HG03571 (cell line): ENCODE data around the gene TUBA4A.
"Not testable (repeated sequence)": the region's sequence is repeated elsewhere in the genome, so short reads cannot be mapped to it uniquely, and the experiment has no call there.

Experiments used
- ATAC-seq: cut with Tn5 transposase; IDR thresholded peaks from one replicate; pipeline ENCODE4 v1.9.1; 2021; ENCODE audit not compliant: unreplicated experiment

Gene TUBA4A

DNA sequence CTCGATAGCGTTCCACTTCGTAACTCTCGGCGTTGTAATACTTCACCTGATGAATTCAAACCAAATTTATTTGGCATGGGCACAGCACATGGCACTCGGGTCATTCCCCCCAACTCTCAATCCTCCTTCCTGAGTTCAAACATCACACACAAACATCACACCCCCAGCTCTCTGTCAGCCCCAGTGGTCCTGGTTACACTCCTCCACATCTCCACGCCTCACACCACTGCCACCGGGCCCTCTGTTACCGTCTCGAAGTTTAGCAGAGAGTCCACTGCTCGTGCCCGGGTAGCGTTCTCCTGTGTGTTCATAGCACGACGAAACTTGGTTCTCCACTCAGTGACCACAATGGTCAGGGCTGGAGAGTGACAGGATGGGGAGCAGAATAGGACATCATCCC, 39.6 kb downstream of the TUBA4A start:
- no peak for ATAC-seq

GRCh38 chr2:219213486-219214071, 40.1 kb downstream of the TUBA4A start:
- no peak for ATAC-seq

DNA sequence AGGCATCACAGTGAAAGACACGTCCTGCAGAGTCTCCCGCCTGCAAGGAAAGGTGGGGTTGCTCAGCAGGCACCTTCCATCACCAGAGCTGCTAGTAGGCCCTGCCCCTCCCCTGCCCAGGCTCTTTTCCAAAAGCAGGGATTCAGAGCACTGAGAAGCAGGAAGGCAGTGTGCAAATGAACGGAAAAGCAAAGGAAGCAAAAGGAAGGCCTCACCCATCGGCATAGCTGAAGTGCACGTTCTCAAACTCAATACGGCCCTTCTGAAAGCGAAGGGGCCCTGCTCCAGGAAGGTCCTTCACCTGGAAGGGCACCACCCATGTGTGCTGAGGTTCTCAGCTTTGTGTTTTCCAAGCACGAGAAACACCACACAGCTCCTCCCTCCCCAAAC, 40.7 kb downstream of the TUBA4A start:
- no peak for ATAC-seq

GRCh38 chr2:219210886-219211362, 42.8 kb downstream of the TUBA4A start:
- no peak for ATAC-seq

GRCh38 chr2:219210196-219210885, 43.4 kb downstream of the TUBA4A start:
- ATAC-seq = no peak

DNA sequence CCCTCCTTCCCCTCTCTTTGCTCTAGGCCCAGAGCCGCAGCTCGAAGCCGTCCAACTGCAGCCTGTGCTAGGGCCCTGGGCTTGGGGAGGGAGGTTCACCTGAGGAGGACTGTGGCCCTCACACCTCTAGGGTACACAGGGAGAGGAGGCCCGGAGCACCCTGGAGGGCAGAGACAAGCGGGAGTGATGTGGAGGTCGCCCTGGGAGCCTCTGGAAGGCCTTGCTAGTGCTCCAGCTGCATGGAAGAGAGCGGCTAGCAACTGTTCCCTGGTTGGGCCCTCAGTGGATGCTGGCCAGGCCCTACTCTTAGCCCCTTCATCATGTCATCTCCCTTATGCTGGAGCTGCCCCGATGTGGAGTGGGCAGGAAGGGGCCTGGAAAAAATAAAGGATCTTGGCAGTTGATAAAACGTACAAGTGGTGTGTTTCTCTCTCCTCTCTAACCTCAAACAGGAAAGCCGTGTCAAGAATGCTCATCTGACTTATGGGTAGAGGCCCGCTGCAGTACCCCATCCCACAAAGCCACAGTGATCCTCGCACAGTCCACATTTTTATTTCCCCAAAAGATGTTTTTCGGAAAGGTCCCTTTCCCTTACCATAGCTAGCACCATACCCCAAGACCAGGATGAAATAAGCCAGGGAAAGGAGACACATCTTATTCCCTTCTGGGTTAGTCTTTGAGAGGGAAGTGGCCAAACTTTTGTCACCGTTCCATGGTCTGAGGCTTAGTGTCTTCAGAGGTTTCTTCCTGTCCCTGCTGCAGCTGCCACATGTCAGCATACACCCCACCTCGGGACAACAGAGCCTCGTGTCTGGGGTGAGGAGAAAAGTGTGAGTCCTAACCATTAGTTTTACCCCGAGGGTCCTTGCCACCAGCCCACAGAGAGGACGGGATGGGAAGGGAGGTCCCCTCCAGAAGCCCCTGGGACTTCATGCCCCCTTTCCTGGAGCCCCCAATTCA, 44.2 kb downstream of the TUBA4A start:
- ATAC-seq = no peak

DNA sequence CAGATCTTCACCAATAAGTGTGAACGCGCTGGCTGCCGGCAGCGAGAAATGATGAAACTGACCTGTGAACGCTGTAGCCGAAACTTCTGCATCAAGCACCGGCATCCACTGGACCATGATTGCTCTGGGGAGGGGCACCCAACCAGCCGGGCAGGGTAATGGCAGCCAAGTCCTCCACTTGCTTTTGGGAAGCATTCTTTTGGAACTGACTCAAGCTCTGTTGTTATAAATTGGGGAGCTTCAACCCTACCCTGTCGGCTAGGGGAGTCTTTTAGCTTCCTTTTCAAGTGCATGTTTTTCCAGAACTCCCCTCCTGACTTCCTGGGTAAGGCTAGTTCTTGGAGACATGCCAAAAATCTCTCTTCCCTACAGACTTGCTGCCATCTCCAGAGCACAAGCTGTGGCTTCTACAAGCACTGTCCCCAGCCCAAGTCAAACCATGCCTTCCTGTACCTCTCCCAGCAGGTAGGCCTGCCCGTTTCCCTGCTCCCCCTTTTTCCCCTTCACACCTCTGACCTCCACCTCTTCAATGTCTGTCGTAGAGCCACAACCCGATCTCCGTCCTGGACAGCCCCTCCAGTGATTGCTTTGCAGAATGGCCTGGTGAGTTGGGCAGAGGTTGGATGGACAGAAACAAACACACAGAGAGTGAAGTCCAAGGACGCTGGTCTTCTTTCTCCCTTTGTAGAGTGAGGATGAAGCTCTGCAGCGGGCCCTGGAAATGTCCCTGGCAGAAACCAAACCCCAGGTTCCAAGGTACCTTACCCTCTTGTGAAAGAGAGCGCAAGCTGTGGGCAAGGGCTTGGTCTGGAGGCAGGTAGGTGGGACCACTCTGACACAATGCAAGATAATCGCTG, 45.6 kb downstream of the TUBA4A start:
- no peak for ATAC-seq

DNA sequence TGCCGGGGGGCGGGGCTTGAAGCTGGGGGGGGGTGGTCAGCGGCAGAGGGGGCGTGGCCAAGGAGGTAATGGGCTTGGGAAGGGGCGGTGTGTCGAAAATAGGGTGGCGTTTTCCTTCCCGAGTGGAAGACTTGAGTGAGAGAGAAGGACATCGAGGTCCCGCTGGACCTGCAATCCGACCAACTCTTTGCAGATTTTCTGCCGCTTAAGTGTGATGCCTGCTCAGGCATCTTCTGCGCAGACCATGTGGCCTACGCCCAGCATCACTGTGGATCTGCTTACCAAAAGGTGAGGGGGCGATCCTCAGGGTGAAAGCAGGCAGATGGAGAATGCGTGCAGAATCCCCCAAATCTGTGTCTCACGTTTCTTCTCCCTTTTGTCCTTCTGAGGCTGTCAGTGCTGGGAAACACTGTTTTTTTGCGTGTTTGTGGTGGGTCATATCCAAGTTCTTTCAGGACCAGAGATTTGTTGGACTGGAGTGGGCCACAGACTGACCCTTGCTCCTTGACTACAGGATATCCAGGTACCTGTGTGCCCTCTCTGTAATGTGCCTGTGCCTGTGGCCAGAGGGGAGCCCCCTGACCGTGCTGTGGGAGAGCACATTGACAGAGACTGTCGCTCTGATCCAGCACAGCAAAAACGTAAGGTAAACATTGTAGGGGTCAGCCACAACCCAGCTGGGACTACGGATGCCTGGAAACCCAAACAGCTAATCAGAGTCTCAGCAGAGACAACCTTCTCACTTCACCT, 46.4 kb downstream of the TUBA4A start:
- ATAC-seq = no peak

- ATAC-seq = peak; percentile 97
These were observed 47.2 kb downstream of the TUBA4A start, which contains the start of gene ZFAND2B for GRCh38 chr2:219206328-219207133. Gene ZFAND2B, plus strand, starts transcription at chr2:219206782. Its CDS starts 206 bp downstream, at chr2:219206988.

GRCh38 chr2:219205981-219206327, 47.8 kb downstream of the TUBA4A start:
- ATAC-seq = no peak

GRCh38 chr2:219205165-219205538, 48.6 kb downstream of the TUBA4A start:
- no peak for ATAC-seq

- ATAC-seq = no peak
These were observed 49.1 kb downstream of the TUBA4A start for GRCh38 chr2:219204425-219205164.

DNA sequence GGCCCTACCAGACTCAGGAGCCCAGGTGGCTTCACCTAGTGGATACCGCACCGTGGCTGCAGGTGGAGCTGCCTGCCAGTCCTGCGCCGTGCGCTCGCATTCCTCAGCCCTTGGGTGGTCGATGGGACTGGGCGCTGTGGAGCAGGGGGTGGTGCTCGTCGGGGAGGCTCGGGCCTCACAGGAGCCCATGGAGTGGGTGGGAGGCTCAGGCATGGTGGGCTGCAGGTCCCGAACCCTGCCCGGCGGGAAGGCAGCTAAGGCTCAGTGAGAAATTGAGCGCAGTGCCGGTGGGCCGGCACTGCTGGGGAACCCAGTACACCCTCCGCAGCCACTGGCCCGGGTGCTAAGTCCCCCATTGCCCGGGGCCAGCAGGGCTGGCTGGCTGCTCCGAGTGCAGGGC, 52.4 kb downstream of the TUBA4A start:
- not testable (repeated sequence) for ATAC-seq

- not testable (repeated sequence) for ATAC-seq
These were observed 53.0 kb downstream of the TUBA4A start for GRCh38 chr2:219200502-219201326.
